ENCODE results near the gene ZYG11A.
A peak's percentile ranks its signal among the peaks of the same experiment; 100 is the strongest.

ZYG11A gene

DNA sequence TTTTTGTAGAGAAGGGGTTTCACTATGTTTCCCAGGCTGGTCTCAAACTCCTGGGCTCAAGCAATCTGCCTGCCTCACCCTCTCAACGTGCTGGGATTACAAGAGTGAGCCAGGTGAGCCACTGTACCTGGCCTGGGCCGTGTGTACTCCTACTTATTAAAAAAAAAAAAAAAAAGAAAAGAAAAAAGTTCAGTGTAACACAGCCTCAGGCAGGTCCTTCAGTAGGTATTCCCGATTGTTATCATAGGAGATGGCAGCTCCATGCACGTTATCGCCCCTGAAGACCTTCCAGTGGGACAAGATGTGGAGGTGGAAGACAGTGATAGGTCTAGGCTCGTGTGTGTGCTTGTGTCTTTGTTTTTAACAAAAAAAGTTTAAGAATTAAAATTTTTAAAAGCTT lies 75.6 kb downstream of the ZYG11A start:
- Mint-ChIP-seq H3K4me3 (no peak overlapping the region), H3K36me3 (ENCODE audit: low read depth) (no peaks in the 10 kb centered on the region), H3K9me3 (no peaks in the 10 kb centered on the region), H3K27me3 (no peaks in the 10 kb centered on the region), H3K4me1 (ENCODE audit: low read depth) (peaks cover 32% of the 10 kb centered on the region), H3K27ac (no peak overlapping the region)
- no peak for DNase-seq

DNA sequence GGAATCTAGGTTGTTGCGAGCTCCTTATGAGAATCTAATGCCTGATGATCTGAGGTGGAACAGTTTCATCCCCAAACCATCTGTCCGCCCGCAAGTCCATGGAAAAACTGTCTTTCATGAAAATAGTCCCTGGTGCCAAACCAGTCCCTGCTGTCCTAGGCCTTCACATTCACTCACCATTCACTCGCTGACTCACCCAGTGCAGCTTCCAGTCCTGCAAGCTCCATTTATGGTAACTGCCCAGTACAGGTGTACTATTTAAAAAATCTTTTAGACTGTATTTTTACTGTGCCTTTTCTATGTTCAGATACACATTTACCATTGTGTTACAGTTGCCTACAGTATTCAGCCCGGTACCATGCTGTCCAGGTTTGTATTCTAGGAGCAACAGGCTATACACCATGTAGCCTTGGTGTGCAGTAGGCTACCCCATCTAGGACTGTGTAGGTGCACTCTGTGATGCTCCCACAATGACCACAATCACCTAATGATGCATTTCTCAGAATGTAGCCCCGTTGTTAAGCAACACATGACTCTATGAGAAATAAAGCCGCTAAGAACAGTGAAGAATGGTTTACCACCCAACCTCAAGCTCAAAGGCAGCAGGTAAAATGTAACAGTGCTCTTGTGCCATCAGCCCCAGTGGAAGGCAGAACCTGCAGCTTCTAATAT lies 76.6 kb downstream of the ZYG11A start:
- no peak overlapping the region for H3K4me3 Mint-ChIP-seq
- peaks cover 32% of the 10 kb centered on the region for H3K4me1 Mint-ChIP-seq (ENCODE audit: low read depth)
- H3K9me3 Mint-ChIP-seq = no peaks in the 10 kb centered on the region
- H3K27ac Mint-ChIP-seq = peak overlapping the region; percentile 12
- no peaks in the 10 kb centered on the region for H3K27me3 Mint-ChIP-seq
- DNase-seq = no peak
- no peaks in the 10 kb centered on the region for H3K36me3 Mint-ChIP-seq (ENCODE audit: low read depth)

DNA sequence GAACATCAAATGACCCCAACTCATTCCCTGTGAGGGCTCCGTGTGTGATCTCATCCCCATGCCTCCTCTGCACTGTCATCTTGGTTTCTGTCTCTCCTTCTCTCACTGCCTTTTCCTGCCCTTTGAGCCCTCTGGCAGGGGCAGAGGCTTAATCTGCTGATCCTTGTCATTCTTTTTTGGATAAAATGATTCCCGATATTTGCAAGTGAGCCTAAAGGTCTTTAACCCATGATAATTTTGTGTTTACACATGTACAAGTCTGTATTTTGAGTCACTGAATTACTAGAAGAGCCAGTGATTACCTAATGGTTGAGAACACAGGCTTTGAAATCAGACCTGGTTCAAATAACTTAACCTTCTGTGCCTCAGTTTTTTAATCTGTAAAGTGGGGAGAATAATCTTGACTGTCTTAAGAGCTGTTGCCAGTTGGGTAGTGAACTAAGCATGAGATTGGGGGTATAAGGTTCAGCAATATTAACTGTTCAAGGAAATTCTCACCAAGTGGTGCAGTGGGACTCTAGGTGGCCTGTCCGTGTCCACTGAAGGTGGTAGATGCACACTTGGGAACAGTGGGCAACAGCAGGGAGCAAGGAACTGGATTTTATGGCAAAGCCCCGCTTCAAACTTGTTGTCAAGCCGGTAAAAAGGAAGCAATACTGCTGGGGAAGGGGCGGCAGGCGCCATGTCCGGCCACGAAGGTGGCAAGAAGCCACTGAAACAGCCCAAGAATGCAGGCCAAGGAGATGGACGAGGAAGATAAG lies 77.3 kb downstream of the ZYG11A start:
- Mint-ChIP-seq H3K4me3 (peak overlapping the region; percentile 76), H3K4me1 (ENCODE audit: low read depth) (peaks cover 32% of the 10 kb centered on the region), H3K27ac (peak overlapping the region; percentile 28), H3K9me3 (no peaks in the 10 kb centered on the region), H3K36me3 (ENCODE audit: low read depth) (no peaks in the 10 kb centered on the region), H3K27me3 (no peaks in the 10 kb centered on the region)
- DNase-seq = no peak

GRCh38 chr1:52920791-52921291 lies 78.3 kb downstream of the ZYG11A start:
- H3K9me3 Mint-ChIP-seq = no peaks in the 10 kb centered on the region
- H3K27me3 Mint-ChIP-seq = no peaks in the 10 kb centered on the region
- DNase-seq = no peak
- peak overlapping the region; percentile 76 for H3K4me3 Mint-ChIP-seq
- peaks cover 32% of the 10 kb centered on the region for H3K4me1 Mint-ChIP-seq (ENCODE audit: low read depth)
- no peaks in the 10 kb centered on the region for H3K36me3 Mint-ChIP-seq (ENCODE audit: low read depth)
- H3K27ac Mint-ChIP-seq = peak overlapping the region; percentile 60

DNA sequence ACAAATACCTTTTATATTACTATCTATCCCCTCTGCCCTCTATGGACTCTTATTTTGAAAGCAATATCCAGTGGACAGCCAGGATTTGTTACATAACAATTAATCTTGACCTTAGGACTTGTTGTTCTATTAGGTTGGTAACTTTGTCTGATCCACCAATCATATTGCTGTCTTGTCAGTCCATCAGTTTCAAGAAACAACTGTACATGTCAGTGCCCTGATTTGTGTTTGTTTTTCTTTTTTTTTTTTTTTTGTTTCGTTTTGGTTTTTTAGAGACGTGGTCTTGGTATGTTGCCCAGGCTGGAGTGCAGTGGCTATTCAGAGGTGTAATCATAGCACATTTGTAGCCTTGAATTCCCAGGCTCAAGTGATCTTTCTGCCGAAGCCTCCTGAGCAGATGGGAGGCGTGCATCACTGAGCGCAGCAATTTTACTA lies 83.0 kb downstream of the ZYG11A start:
- Mint-ChIP-seq H3K9me3 (no peaks in the 10 kb centered on the region), H3K27me3 (no peaks in the 10 kb centered on the region), H3K4me3 (no peak overlapping the region), H3K36me3 (ENCODE audit: low read depth) (peaks cover 10% of the 10 kb centered on the region), H3K27ac (no peak overlapping the region), H3K4me1 (ENCODE audit: low read depth) (peaks cover 30% of the 10 kb centered on the region)
- DNase-seq = no peak

GRCh38 chr1:52926864-52927211 lies 84.3 kb downstream of the ZYG11A start:
- H3K27me3 Mint-ChIP-seq = no peaks in the 10 kb centered on the region
- peaks cover 10% of the 10 kb centered on the region for H3K36me3 Mint-ChIP-seq (ENCODE audit: low read depth)
- peak overlapping the region; percentile 82 for H3K4me3 Mint-ChIP-seq
- no peaks in the 10 kb centered on the region for H3K9me3 Mint-ChIP-seq
- peaks cover 23% of the 10 kb centered on the region for H3K4me1 Mint-ChIP-seq (ENCODE audit: low read depth)
- DNase-seq = no peak
- H3K27ac Mint-ChIP-seq = peak overlapping the region; percentile 40

DNA sequence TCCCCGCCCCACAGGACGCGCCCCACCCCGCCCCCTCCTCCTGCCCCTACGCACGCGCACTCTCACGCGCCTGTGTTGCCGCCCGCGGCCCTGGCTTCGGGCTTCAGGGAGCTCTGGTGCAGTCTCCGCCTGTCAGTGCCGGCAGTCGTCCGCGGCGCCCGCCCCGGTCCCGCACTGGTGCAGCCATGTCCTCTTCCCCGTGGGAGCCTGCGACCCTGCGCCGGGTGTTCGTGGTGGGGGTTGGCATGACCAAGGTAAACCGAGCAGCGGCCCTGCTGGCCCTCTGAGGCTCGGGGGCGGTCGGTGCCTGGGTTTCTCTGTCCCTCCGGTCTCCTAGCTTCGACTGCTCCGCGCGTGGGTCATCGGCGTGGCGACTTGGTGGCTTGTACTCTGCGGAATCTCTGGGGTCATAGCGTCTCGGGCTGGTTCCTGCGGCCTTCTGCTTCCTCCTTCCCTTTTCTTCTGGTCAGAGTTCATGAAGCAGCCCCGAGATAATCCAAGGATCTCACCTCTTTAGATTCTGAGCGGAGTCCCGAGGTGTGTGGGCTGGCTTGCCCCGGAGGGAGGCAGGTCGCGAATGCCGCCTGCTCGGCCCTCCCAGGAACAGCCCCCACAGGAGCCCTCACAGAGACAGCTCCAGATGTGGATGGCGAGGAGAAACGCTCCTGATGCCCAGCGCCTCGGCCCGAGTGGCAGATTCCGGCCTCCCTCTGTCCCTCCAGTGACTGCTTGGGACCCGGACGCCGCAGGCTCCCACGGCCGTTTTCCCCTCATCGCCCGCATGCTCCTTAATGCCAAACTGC lies 84.9 kb downstream of the ZYG11A start, which contains the start of gene SCP2:
Gene SCP2, plus strand, starts transcription at position 65 of the 803 bp plus-strand sequence. Its CDS starts 121 bp downstream, at position 186.
- H3K4me1 Mint-ChIP-seq (ENCODE audit: low read depth) = peaks cover 21% of the 10 kb centered on the region

GRCh38 chr1:52928015-52928404 lies 85.5 kb downstream of the ZYG11A start:
- Mint-ChIP-seq H3K4me1 (ENCODE audit: low read depth) (peaks cover 17% of the 10 kb centered on the region), H3K4me3 (peak overlapping the region; percentile 82), H3K9me3 (no peaks in the 10 kb centered on the region), H3K27me3 (no peaks in the 10 kb centered on the region), H3K36me3 (ENCODE audit: low read depth) (peaks cover 10% of the 10 kb centered on the region), H3K27ac (peak overlapping the region; percentile 70)
- peak; percentile 42 for DNase-seq

More for the DNA sequence above, 84.9 kb downstream of the ZYG11A start, which contains the start of gene SCP2:
- peak within 1 kb of the TSS; percentile 70 for H3K27ac Mint-ChIP-seq
- DNase-seq = peak; percentile 87
- no peaks in the 10 kb centered on the region for H3K9me3 Mint-ChIP-seq
- H3K4me3 Mint-ChIP-seq = peak within 1 kb of the TSS; percentile 82
- H3K27me3 Mint-ChIP-seq = no peaks in the 10 kb centered on the region
- peaks cover 10% of the 10 kb centered on the region for H3K36me3 Mint-ChIP-seq (ENCODE audit: low read depth)

- H3K36me3 Mint-ChIP-seq (ENCODE audit: low read depth) = peaks cover 10% of the 10 kb centered on the region
- peaks cover 17% of the 10 kb centered on the region for H3K4me1 Mint-ChIP-seq (ENCODE audit: low read depth)
- DNase-seq = no peak
- H3K4me3 Mint-ChIP-seq = no peak overlapping the region
- H3K27me3 Mint-ChIP-seq = no peaks in the 10 kb centered on the region
- no peak overlapping the region for H3K27ac Mint-ChIP-seq
- H3K9me3 Mint-ChIP-seq = no peaks in the 10 kb centered on the region
Observed at GRCh38 chr1:52929019-52929418, 86.5 kb downstream of the ZYG11A start.

- peak overlapping the region; percentile 38 for H3K27ac Mint-ChIP-seq
- no peaks in the 10 kb centered on the region for H3K27me3 Mint-ChIP-seq
- H3K4me1 Mint-ChIP-seq (ENCODE audit: low read depth) = no peaks in the 10 kb centered on the region
- DNase-seq = no peak
- no peaks in the 10 kb centered on the region for H3K9me3 Mint-ChIP-seq
- H3K4me3 Mint-ChIP-seq = no peak overlapping the region
- peaks cover 6% of the 10 kb centered on the region for H3K36me3 Mint-ChIP-seq (ENCODE audit: low read depth)
Observed at GRCh38 chr1:52937433-52938182, 95.0 kb downstream of the ZYG11A start.

DNA sequence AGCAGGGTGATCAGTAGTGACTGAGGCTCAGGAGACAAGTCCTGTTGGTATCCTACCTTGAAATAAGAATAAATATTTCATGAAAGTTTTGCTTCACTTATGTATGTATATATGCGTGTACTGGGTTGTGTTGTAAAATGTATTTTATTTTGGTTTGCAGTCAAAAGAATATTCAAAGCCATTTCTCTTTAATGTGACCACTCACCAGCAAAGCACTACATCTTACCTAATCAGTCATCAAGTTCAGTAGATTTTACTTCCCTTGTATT lies 95.6 kb downstream of the ZYG11A start:
- H3K9me3 Mint-ChIP-seq = no peaks in the 10 kb centered on the region
- H3K27me3 Mint-ChIP-seq = no peaks in the 10 kb centered on the region
- DNase-seq = no peak
- no peak overlapping the region for H3K4me3 Mint-ChIP-seq
- H3K27ac Mint-ChIP-seq = no peak overlapping the region
- H3K36me3 Mint-ChIP-seq (ENCODE audit: low read depth) = peaks cover 8% of the 10 kb centered on the region
- H3K4me1 Mint-ChIP-seq (ENCODE audit: low read depth) = no peaks in the 10 kb centered on the region

GRCh38 chr1:52943876-52944416 lies 101.4 kb downstream of the ZYG11A start:
- Mint-ChIP-seq H3K4me3 (no peak overlapping the region), H3K9me3 (no peaks in the 10 kb centered on the region), H3K27ac (no peak overlapping the region), H3K27me3 (no peaks in the 10 kb centered on the region), H3K36me3 (ENCODE audit: low read depth) (peaks cover 28% of the 10 kb centered on the region), H3K4me1 (ENCODE audit: low read depth) (peaks cover 8% of the 10 kb centered on the region)
- DNase-seq = no peak

DNA sequence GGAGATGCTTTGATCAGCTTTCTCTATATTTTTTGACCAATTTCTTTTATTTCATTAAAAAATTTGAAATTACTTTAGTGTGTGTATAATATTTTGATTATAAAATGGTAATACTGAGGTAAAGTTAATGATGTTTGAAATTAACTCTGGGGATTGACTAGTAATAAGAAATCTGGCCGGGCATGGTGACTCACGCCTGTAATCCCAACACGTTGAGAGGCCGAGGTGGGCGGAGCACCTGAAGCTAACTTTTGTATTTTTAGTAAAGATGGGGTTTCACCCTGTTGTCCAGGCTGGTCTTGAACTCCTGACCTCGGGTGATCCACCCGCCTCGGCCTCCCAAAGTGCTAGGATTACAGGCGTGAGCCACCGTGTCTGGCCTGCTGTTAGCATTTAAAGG lies 102.0 kb downstream of the ZYG11A start:
- Mint-ChIP-seq H3K4me3 (no peak overlapping the region), H3K36me3 (ENCODE audit: low read depth) (peaks cover 34% of the 10 kb centered on the region), H3K27ac (no peak overlapping the region), H3K9me3 (no peaks in the 10 kb centered on the region), H3K4me1 (ENCODE audit: low read depth) (peaks cover 8% of the 10 kb centered on the region), H3K27me3 (no peaks in the 10 kb centered on the region)
- DNase-seq = no peak
